ENCODE data around the gene FAAP100.

GRCh38 chr17:81537856-81538555 lies 14.1 kb downstream of the FAAP100 start:
- TF ChIP-seq CTCF (IDR thresholded peaks at IDR 0.05) = no peak
- no peak for TF ChIP-seq POLR2A (IDR thresholded peaks at IDR 0.05)
- no peak for TF ChIP-seq EP300 (IDR thresholded peaks at IDR 0.05)

Measured in ovary (tissue), 3 donors.